Fibroblast of lung (primary cell): ENCODE measurements around the gene OGFRL1.

Experiments used
- EZH2 ChIP-seq: IDR thresholded peaks from 2 replicates; pipeline ENCODE4 v1.5.1; 2012; ENCODE audit warnings: low read length, control low read depth, mild to moderate bottlenecking; ENCODE audit errors: missing control alignments
- TF ChIP-seq, protein P1 (sequence below), 2 donors: IDR thresholded peaks in 1 of 2; conservative IDR thresholded peaks in 1 of 2; 1 replicate in 1 of 2; 2 replicates in 1 of 2; pipeline ENCODE4 v1.5.1; 2011 to 2012; ENCODE audit warnings: low read length in 2 of 2, control low read depth in 1 of 2, inconsistent platforms in 1 of 2, low read depth in 1 of 2, mild to moderate bottlenecking in 1 of 2

DNA sequence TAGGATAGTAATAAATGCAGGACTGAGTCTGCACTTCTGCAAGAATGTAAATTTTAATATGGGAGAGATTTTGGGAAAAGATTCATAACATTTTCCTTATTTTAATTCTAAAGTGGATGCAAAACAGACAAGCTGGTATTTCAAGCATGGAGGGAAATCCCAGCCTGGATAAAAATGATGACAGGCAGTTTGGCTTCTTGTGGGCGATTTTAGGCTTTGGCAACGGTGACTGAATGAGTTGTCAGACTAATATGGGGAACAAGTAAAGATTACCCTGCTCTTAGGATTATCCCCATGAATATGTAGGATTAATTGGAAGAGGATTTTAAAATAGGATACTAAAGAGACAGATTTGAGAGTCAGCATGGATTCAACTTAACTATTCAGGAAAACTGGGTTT lies 21.0 kb downstream of the OGFRL1 start:
- TF ChIP-seq, protein P1, sequence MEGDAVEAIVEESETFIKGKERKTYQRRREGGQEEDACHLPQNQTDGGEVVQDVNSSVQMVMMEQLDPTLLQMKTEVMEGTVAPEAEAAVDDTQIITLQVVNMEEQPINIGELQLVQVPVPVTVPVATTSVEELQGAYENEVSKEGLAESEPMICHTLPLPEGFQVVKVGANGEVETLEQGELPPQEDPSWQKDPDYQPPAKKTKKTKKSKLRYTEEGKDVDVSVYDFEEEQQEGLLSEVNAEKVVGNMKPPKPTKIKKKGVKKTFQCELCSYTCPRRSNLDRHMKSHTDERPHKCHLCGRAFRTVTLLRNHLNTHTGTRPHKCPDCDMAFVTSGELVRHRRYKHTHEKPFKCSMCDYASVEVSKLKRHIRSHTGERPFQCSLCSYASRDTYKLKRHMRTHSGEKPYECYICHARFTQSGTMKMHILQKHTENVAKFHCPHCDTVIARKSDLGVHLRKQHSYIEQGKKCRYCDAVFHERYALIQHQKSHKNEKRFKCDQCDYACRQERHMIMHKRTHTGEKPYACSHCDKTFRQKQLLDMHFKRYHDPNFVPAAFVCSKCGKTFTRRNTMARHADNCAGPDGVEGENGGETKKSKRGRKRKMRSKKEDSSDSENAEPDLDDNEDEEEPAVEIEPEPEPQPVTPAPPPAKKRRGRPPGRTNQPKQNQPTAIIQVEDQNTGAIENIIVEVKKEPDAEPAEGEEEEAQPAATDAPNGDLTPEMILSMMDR (conservative IDR thresholded peaks at IDR 0.05 in 1 of 2, IDR thresholded peaks at IDR 0.05 in 1 of 2; ENCODE audit: low read depth in 1 of 2, low read length in 2 of 2): no peak
- no peak for TF ChIP-seq EZH2
